K562 (cell line): ENCODE data around the gene CSNK1A1. TPM values are rescaled to one million over a fixed set of nuclear protein-coding genes. Genes with fewer than 3 reads are reported as not detected.
A peak's percentile ranks its signal among the peaks of the same experiment; 100 is the strongest.

Experiments
- BCL6 ChIP-seq: fragments of 250-450 bp; sonication (Bioruptor Pico); IDR thresholded peaks from 2 replicates; pipeline ENCODE4 v1.4.0; 2020
- BRCA1 ChIP-seq, 2 experiments: fragments of 450-650 bp in 1 of 2; sonication (generic) in 1 of 2; formaldehyde crosslinking in 1 of 2; IDR thresholded peaks; 2 replicates each; pipeline versions ENCODE4 v1.5.0 to v1.6.1; 2017 to 2020; ENCODE audit warnings: mild to moderate bottlenecking in 1 of 2, missing genetic modification reagents in 1 of 2
- CREBBP ChIP-seq: IDR thresholded peaks from one replicate; pipeline ENCODE4 v1.6.1; 2012; ENCODE audit warnings: low read depth, mild to moderate bottlenecking, control low read depth, inconsistent platforms, low read length
- DACH1 ChIP-seq: fragments of 450-650 bp; IDR thresholded peaks from 2 replicates; pipeline ENCODE4 v1.6.1; 2018; ENCODE audit not compliant: partially characterized antibody
- ERF ChIP-seq: fragments of 450-650 bp; formaldehyde crosslinking; IDR thresholded peaks from 2 replicates; pipeline ENCODE4 v1.4.0; 2020; ENCODE audit warnings: mild to moderate bottlenecking, mixed read lengths
- ESRRB ChIP-seq: fragments of 250-450 bp; sonication (Bioruptor Pico); IDR thresholded peaks from 2 replicates; pipeline ENCODE4 v1.5.0; 2020; ENCODE audit warnings: mild to moderate bottlenecking, moderate library complexity, borderline replicate concordance
- FOS ChIP-seq: IDR thresholded peaks from 3 replicates; pipeline ENCODE4 v1.6.1; 2011; ENCODE audit not compliant: insufficient read length; ENCODE audit errors: extremely low read depth
- GABPA ChIP-seq: fragments of 200-800 bp; sonication (Bioruptor generic); conservative IDR thresholded peaks from 2 replicates; pipeline ENCODE4 v1.6.1; 2016; ENCODE audit warnings: low read depth, missing genetic modification characterization, missing compliant biosample characterization
- HNRNPK ChIP-seq: fragments of 200-400 bp; formaldehyde crosslinking; IDR thresholded peaks from one replicate; pipeline ENCODE4 v1.6.1; 2018; ENCODE audit warnings: mild to moderate bottlenecking, low read depth, low read length; ENCODE audit not compliant: poor library complexity, severe bottlenecking
- HSF4 ChIP-seq: fragments of 250-450 bp; sonication (Bioruptor Pico); IDR thresholded peaks from 2 replicates; pipeline ENCODE4 v2.1.2; 2022; ENCODE audit warnings: mild to moderate bottlenecking, moderate library complexity, borderline replicate concordance
- MAX ChIP-seq: sonication (generic); formaldehyde crosslinking; IDR thresholded peaks from 2 replicates; pipeline ENCODE4 v1.9.0; 2022; ENCODE audit warnings: mild to moderate bottlenecking, missing genetic modification reagents
- NUFIP1 ChIP-seq: fragments of 450-650 bp; IDR thresholded peaks from 2 replicates; pipeline ENCODE4 v1.6.1; 2018; ENCODE audit not compliant: partially characterized antibody
- PURB ChIP-seq: sonication (generic); formaldehyde crosslinking; IDR thresholded peaks from 2 replicates; pipeline ENCODE4 v1.9.0; 2021; ENCODE audit warnings: low read depth, mild to moderate bottlenecking, missing genetic modification reagents
- RBM25 ChIP-seq: fragments of 200-400 bp; formaldehyde crosslinking; IDR thresholded peaks from 2 replicates; pipeline ENCODE4 v1.6.1; 2018; ENCODE audit warnings: low read length, low read depth, moderate library complexity; ENCODE audit not compliant: severe bottlenecking
- RREB1 ChIP-seq: fragments of 250-450 bp; sonication (Bioruptor Pico); IDR thresholded peaks from 2 replicates; pipeline ENCODE4 v1.4.0; 2020
- TBP ChIP-seq: optimal IDR thresholded peaks from 2 replicates; pipeline ENCODE3; 2011; ENCODE audit warnings: low read depth, low read length, improper control_type of control experiment
- ZBTB12 ChIP-seq: fragments of 250-450 bp; sonication (Bioruptor Pico); IDR thresholded peaks from 2 replicates; pipeline ENCODE4 v1.4.0; 2020
- ZNF133 ChIP-seq: fragments of 250-450 bp; sonication (Bioruptor Pico); IDR thresholded peaks from 2 replicates; pipeline ENCODE4 v1.4.0; 2020; ENCODE audit warnings: mild to moderate bottlenecking
- ZNF551 ChIP-seq: fragments of 250-450 bp; sonication (Bioruptor Pico); IDR thresholded peaks from 2 replicates; pipeline ENCODE4 v1.5.0; 2021; ENCODE audit warnings: mild to moderate bottlenecking, moderate library complexity
- ZNF75A ChIP-seq: fragments of 450-650 bp; formaldehyde crosslinking; IDR thresholded peaks from 2 replicates; pipeline ENCODE4 v1.4.0; 2020; ENCODE audit warnings: mild to moderate bottlenecking
- ZNF780A ChIP-seq: fragments of 250-450 bp; sonication (Bioruptor Pico); IDR thresholded peaks from 2 replicates; pipeline ENCODE4 v1.5.0; 2021; ENCODE audit warnings: mild to moderate bottlenecking
- ZZZ3 ChIP-seq: fragments of 450-650 bp; IDR thresholded peaks from 2 replicates; pipeline ENCODE4 v1.6.1; 2016; ENCODE audit warnings: antibody characterized with exemption, mild to moderate bottlenecking, moderate library complexity
- polyA plus RNA-seq, 8 experiments: library from polyadenylated mRNA; depleted of rRNA in 4 of 8; stranded (reverse) in 5 of 8; unstranded in 3 of 8; fragments of >200 nt; fragmentation: Nextera tagmentation in 2 of 8; fragmentation: Illumina TruSeq in 1 of 8; extraction: Ambion mirVana in 2 of 8; extraction: Trizol in 1 of 8; gene quantifications; 2 replicates each; pipeline versions ENCODE4 v1.2.1 to v1.2.3, GENCODE V29; 2011 to 2014; ENCODE audit warnings: inconsistent platforms in 1 of 8, missing spikeins in 1 of 8
- total RNA-seq, 7 experiments: library from RNA; depleted of rRNA in 6 of 7; stranded (reverse); fragments of >200 nt in 6 of 7; fragmentation: Illumina TruSeq in 2 of 7; extraction: Trizol in 2 of 7; gene quantifications; 2 replicates each; pipeline versions ENCODE4 v1.2.1 to v1.2.3, GENCODE V29; 2011 to 2021; ENCODE audit warnings: low replicate concordance in 1 of 7

CSNK1A1 gene
- total and polyA plus RNA-seq, 9 of the 15 experiments (the other 6 are each of a cell fraction or from before 2014, with no cell fraction given) = 49.1 to 196 (median 154) TPM

GRCh38 chr5:149551227-149552037, at the start of gene CSNK1A1 (continued):
- TF ChIP-seq RREB1 (CRISPR knock-in tag) (no peak), NUFIP1 (no peak), ZNF551 (CRISPR knock-in tag) (no peak), PURB (CRISPR knock-in tag) (no peak), ESRRB (CRISPR knock-in tag) (no peak), GABPA (tag) (peak; percentile 96), DACH1 (no peak), ZBTB12 (CRISPR knock-in tag) (peak; percentile 63), FOS (no peak), HNRNPK (no peak), ZNF780A (CRISPR knock-in tag) (no peak), ERF (CRISPR knock-in tag) (peak; percentile 79; the same call in 1 of the 2 replicates), BRCA1 (IDR thresholded peaks at IDR 0.05) (no peak), BRCA1 (CRISPR knock-in tag; IDR thresholded peaks at IDR 0.05) (no peak), ZZZ3 (no peak), HSF4 (CRISPR knock-in tag) (no peak), ZNF75A (no peak), BCL6 (0 out of 2 replicates have a peak, but pooled peaks have one; percentile 23), CREBBP (no peak), RBM25 (no peak), MAX (CRISPR knock-in tag) (peak; percentile 81), TBP (peak; percentile 76), ZNF133 (no peak)
